BJ (cell line): ENCODE measurements around the gene ZNF823. TPM values are rescaled to one million over a fixed set of nuclear protein-coding genes. Genes with fewer than 3 reads are reported as not detected.

Experiments
- CTCF ChIA-PET: fragments of 350-600 bp; formaldehyde crosslinking; extraction: SDS; loops from one replicate; lab custom pipeline; 2021; ENCODE audit warnings: antibody characterized with exemption, inconsistent platforms; lab: Yijun Ruan, JAX
- POLR2A ChIA-PET: fragments of 300-600 bp; sonication (Branson Sonifier 250); formaldehyde crosslinking; extraction: SDS; loops from one replicate; lab custom pipeline; 2021; ENCODE audit warnings: antibody characterized with exemption; lab: Charles Lee
- DNase-seq: peaks from one replicate; pipeline ENCODE4 v3.0.0-alpha.2; 2011; ENCODE audit warnings: low read depth
- H3K27me3 ChIP-seq: 2 replicates; pipeline ENCODE4 v1.6.0; 2011; ENCODE audit warnings: low read length; ENCODE audit not compliant: control insufficient read depth, insufficient read depth
- H3K36me3 ChIP-seq: 2 replicates; pipeline ENCODE4 v1.5.1; 2011; ENCODE audit warnings: low read length; ENCODE audit not compliant: control insufficient read depth, insufficient read depth
- H3K4me3 ChIP-seq: 2 replicates; pipeline ENCODE4 v1.5.1; 2011; ENCODE audit warnings: low read depth, mild to moderate bottlenecking, control low read depth, low read length
- polyA plus RNA-seq: library from polyadenylated mRNA; depleted of rRNA; stranded (reverse); fragments of >200 nt; gene quantifications from 2 replicates; pipeline ENCODE4 v1.2.3, GENCODE V29; 2011
- TF ChIP-seq, protein P1 (sequence below): IDR thresholded peaks from 2 replicates; pipeline ENCODE4 v1.5.1; 2011; ENCODE audit warnings: low read depth, mild to moderate bottlenecking, control low read depth, inconsistent platforms, low read length, moderate library complexity; ENCODE audit not compliant: insufficient read depth

Gene ZNF823
- polyA plus RNA-seq, 1 experiment, result 1.9 TPM

DNA sequence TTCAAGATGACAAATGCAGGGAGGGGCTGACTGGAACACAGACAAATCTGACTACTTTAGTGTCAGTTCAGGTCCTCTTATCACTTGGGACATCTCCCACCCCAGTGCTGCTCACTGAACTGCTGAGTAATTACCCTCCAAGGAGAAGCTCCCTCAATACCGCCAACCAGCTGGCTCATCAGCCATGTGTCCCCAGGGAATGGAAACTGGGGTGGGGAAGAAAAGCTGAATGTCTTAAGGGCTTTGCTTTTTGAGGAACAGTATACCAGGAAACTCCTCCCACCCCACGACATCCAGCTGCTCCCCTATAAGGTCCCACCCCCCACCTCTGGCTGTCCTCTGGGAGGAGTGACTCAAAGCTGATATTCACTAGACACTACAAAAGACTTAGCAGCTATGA is 2.0 kb downstream of the ZNF823 start:
- H3K36me3 ChIP-seq, result no peaks in the 10 kb centered on the region
- TF ChIP-seq, protein P1, sequence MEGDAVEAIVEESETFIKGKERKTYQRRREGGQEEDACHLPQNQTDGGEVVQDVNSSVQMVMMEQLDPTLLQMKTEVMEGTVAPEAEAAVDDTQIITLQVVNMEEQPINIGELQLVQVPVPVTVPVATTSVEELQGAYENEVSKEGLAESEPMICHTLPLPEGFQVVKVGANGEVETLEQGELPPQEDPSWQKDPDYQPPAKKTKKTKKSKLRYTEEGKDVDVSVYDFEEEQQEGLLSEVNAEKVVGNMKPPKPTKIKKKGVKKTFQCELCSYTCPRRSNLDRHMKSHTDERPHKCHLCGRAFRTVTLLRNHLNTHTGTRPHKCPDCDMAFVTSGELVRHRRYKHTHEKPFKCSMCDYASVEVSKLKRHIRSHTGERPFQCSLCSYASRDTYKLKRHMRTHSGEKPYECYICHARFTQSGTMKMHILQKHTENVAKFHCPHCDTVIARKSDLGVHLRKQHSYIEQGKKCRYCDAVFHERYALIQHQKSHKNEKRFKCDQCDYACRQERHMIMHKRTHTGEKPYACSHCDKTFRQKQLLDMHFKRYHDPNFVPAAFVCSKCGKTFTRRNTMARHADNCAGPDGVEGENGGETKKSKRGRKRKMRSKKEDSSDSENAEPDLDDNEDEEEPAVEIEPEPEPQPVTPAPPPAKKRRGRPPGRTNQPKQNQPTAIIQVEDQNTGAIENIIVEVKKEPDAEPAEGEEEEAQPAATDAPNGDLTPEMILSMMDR, result no peak
- CTCF ChIA-PET, result interaction anchor here (0.8 to 2.6 kb wide), 4 partner anchors 9 to 61 kb away, joined by 3 to 12 read pairs (median 4); partner anchors contain the start of gene ZNF491
- POLR2A ChIA-PET, result interaction anchor here (0.5 kb wide), 1 partner anchor 1206 kb away, joined by 3 read pairs; no protein-coding TSS in a partner anchor
- H3K4me3 ChIP-seq, result no peak overlapping the region
- DNase-seq, result peak; percentile 10
- H3K27me3 ChIP-seq, result no peaks in the 10 kb centered on the region

DNA sequence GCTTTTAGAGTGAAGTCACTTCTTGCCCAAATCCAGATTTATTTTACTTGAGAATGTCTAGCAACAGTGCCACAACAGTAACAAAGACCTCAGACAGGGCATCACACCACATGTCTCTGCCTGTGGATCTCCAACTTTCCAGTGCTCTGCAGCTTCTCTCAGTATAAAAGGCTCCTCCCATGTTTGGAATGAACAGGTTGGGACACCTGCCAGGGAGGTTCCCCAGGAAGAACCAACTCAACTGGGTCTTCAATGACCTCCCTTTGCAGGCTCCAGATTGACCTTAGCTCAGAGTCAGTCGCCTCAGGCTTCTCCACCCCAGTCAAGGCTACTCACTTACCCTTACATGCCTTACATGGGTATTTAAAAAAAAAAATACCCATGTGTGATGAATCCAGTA is 3.4 kb downstream of the ZNF823 start:
- TF ChIP-seq, protein P1, result no peak
- Histone ChIP-seq H3K4me3 (no peak overlapping the region), H3K36me3 (no peaks in the 10 kb centered on the region), H3K27me3 (no peaks in the 10 kb centered on the region)
- ChIA-PET POLR2A (no interaction called here), CTCF (interaction anchor here (0.7 to 2.6 kb wide), 2 partner anchors 36 to 39 kb away, joined by 4 to 12 read pairs; no protein-coding TSS in a partner anchor)
- no peak for DNase-seq

DNA sequence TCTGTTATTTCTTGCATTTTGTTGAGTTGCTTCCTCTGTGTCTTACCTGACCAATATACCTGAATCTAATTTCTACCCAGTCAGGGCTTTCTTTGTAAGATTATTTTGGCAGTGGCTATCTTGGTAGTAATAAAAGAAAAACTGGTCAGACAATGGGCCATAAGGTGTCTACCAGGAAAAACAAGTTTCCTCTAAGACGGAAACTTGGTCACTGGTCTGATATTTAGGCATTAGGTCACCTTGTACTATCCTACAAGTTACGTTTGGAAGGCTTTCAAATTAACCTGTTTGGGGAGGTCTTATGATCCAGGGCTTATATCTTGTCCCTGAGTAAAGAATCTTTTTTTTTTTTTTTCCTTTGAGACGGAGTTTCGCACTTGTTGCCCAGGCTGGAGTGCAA is 9.2 kb downstream of the ZNF823 start:
- no peak for DNase-seq
- POLR2A ChIA-PET, result no interaction called here
- Histone ChIP-seq H3K27me3 (no peaks in the 10 kb centered on the region), H3K36me3 (peaks cover 2% of the 10 kb centered on the region), H3K4me3 (no peak overlapping the region)
- CTCF ChIA-PET, result no interaction called here
- TF ChIP-seq, protein P1, result no peak

DNA sequence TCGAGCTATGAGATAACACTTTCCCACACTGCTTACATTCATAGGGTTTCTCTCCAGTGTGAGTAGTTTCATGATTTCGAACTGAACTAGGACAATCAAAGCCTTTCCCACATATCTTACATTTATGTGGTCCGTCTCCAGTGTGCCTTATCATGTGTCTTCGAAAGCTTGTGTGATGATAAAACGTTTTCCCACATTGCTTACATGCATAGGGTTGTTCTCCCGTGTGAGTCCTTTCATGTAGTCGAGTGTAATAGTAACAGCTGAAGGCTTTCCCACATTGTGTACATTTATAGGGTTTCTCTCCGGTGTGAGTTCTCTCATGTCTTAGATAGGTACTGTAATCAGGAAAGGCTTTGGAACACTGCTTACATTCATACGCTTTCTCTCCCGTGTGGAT is 16.3 kb downstream of the ZNF823 start:
- no peak overlapping the region for H3K4me3 ChIP-seq
- H3K36me3 ChIP-seq, result peaks cover 9% of the 10 kb centered on the region
- CTCF ChIA-PET, result no interaction called here
- POLR2A ChIA-PET, result no interaction called here
- TF ChIP-seq, protein P1, result no peak
- no peaks in the 10 kb centered on the region for H3K27me3 ChIP-seq
- no peak for DNase-seq

DNA sequence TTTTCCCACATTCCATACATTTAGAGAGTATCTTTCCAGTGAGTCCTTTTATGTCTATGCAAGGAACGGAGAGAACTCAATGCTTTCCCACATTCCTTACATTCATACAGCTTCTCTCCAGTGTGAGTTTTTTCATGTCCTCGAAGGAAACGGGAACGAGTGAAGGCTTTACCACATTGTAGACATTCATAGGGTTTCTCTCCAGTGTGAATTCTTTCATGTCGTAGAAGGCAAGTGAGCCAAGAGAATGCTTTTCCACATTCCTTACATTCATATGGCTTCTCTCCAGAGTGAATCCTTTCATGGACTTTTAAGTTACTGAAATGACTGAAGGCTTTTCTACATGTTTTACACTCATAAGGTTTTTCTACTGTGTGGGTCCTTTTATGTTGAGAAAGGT is 17.1 kb downstream of the ZNF823 start:
- ChIA-PET CTCF (interaction anchor here (1.4 kb wide), 1 partner anchor 76 kb away, joined by 4 read pairs; no protein-coding TSS in a partner anchor), POLR2A (no interaction called here)
- DNase-seq, result no peak
- Histone ChIP-seq H3K4me3 (no peak overlapping the region), H3K36me3 (peaks cover 9% of the 10 kb centered on the region), H3K27me3 (no peaks in the 10 kb centered on the region)
- TF ChIP-seq, protein P1, result no peak
